ENCODE results near the gene TNS4. TPM values are rescaled to one million over a fixed set of nuclear protein-coding genes. Genes with fewer than 3 reads are reported as not detected.

Gene TNS4
- total RNA-seq, 1 experiment from 2014 or later = 0.59 TPM

- H3K23ac ChIP-seq (ENCODE audit: insufficient read length, low read depth, low read length) = no peak overlapping the region
- H3K9ac ChIP-seq (ENCODE audit: extremely low read depth, insufficient read length, low read length) = no peak overlapping the region
- peaks cover 5% of the 10 kb centered on the region; the same call in 1 of the 2 replicates for H3K4me1 ChIP-seq (ENCODE audit: insufficient read depth, low read length)
- H2BK12ac ChIP-seq (ENCODE audit: insufficient read length, low read depth, low read length) = no peak overlapping the region
- H3K9me3 ChIP-seq (ENCODE audit: control insufficient read depth, low read depth, low read length) = no peaks in the 10 kb centered on the region
- Mint-ChIP-seq H3K4me3 (peak overlapping the region in 1 of 2 experiments; percentile 57; a peak in 1 of 5 replicates), H3K9me3 (peaks cover 16 to 17% of the 10 kb centered on the region in 2 experiments), H3K36me3 (ENCODE audit: insufficient read depth in 1 of 3, low read depth in 3 of 3) (peaks cover 0 to 21% (median 9%) of the 10 kb centered on the region in 3 experiments; a peak in 5 of 7 replicates), H3K27me3 (ENCODE audit: low read depth) (peaks cover 10% of the 10 kb centered on the region), H3K4me1 (peaks cover 24 to 28% of the 10 kb centered on the region in 2 experiments), H3K27ac (0 out of 7 replicates have a peak overlapping the region, but pooled peaks of 1 of the 3 experiments have one; percentile 31)
- no peak overlapping the region for H4K91ac ChIP-seq (ENCODE audit: insufficient read length, low read depth, low read length)
- H2BK15ac ChIP-seq (ENCODE audit: low read depth, low read length) = no peak overlapping the region
- no peak for TF ChIP-seq CTCF (conservative IDR thresholded peaks at IDR 0.05)
- no peak overlapping the region for H2BK20ac ChIP-seq (ENCODE audit: low read depth, low read length, poor library complexity, severe bottlenecking)
- H3K56ac ChIP-seq (ENCODE audit: insufficient read length, low read depth, low read length) = no peak overlapping the region
- H3K79me2 ChIP-seq (ENCODE audit: insufficient read depth, low read length) = no peaks in the 10 kb centered on the region
- H2AFZ ChIP-seq (ENCODE audit: low read length) = no peak overlapping the region
- WGBS (ENCODE audit: extremely low coverage, insufficient read length, low lambda C conversion rate) = no CpG with 5 or more reads among the region's 9 CpGs
- no peak overlapping the region for H3K4ac ChIP-seq (ENCODE audit: low read depth, low read length)
- no peaks in the 10 kb centered on the region for H3K79me1 ChIP-seq (ENCODE audit: insufficient read depth, low read depth, low read length, poor library complexity, severe bottlenecking)
- H3T11ph ChIP-seq (ENCODE audit: low read length) = no peak overlapping the region
- H3K23me2 ChIP-seq (ENCODE audit: insufficient read length, low read depth, low read length, poor library complexity, severe bottlenecking) = no peaks in the 10 kb centered on the region
- H3K14ac ChIP-seq (ENCODE audit: insufficient read depth, low read length) = no peak overlapping the region
- H2AK5ac ChIP-seq (ENCODE audit: insufficient read length, low read length) = no peak overlapping the region
- no peak overlapping the region for H3K27ac ChIP-seq (ENCODE audit: insufficient read length, low read depth, low read length)
- no peak overlapping the region for H2BK5ac ChIP-seq (ENCODE audit: insufficient read length, low read length)
- H3K4me2 ChIP-seq (ENCODE audit: insufficient read depth, insufficient read length, low read length) = no peak overlapping the region
- no peak for DNase-seq
- no peaks in the 10 kb centered on the region for H4K20me1 ChIP-seq (ENCODE audit: control insufficient read depth, insufficient read depth, insufficient read length)
- no peak overlapping the region for H4K8ac ChIP-seq (replicated peaks; ENCODE audit: insufficient read length, low read depth, low read length)
- H3K27me3 ChIP-seq (ENCODE audit: insufficient read depth, low read length) = no peaks in the 10 kb centered on the region
- no peak overlapping the region for H2BK120ac ChIP-seq (ENCODE audit: low read depth, low read length, poor library complexity, severe bottlenecking)
- H4K5ac ChIP-seq (ENCODE audit: insufficient read length, low read depth, low read length) = no peak overlapping the region
- no peak overlapping the region for H3K18ac ChIP-seq (ENCODE audit: insufficient read length, low read depth, low read length)
These were observed 26.9 kb downstream of the TNS4 start for GRCh38 chr17:40474419-40475002.
